GM12878 (cell line): Measurements from ENCODE around the gene SNRPF. TPM values are rescaled to one million over a fixed set of nuclear protein-coding genes. Genes with fewer than 3 reads are reported as not detected.
A peak's percentile ranks its signal among the peaks of the same experiment; 100 is the strongest.

Source experiments
- ATAC-seq: fragments of 200-7000 bp; cut with Tn5 transposase; 3 replicates; pipeline ENCODE4 v1.9.1; 2020; ENCODE audit warnings: mild to moderate bottlenecking, moderate library complexity
- BruUV-seq: library from RNA; stranded (reverse); fragments of 400-500 nt; replicated peaks from 2 replicates; lab custom pipeline; 2021; lab: Mats Ljungman, UMichigan
- CTCF ChIA-PET: fragments of 300-600 bp; sonication (Branson Sonifier 250); formaldehyde crosslinking; extraction: SDS; loops from one replicate; lab custom pipeline; 2021; ENCODE audit warnings: inconsistent platforms; lab: Yijun Ruan, JAX
- POLR2A ChIA-PET: fragments of 350-600 bp; formaldehyde crosslinking; extraction: SDS; loops from one replicate; lab custom pipeline; 2021; ENCODE audit warnings: inconsistent platforms; lab: Charles Lee
- RAD21 ChIA-PET: fragments of 300-600 bp; sonication (Branson Sonifier 250); formaldehyde crosslinking; loops from one replicate; lab custom pipeline; 2023; ENCODE audit warnings: antibody characterized with exemption; ENCODE audit not compliant: unreplicated experiment; lab: Charles Lee
- SMC1A ChIA-PET: fragments of 300-600 bp; sonication (Branson Sonifier 250); formaldehyde crosslinking; loops from one replicate; lab custom pipeline; 2023; ENCODE audit not compliant: unreplicated experiment, uncharacterized antibody; lab: Charles Lee
- DNase-seq: peaks from one replicate; pipeline ENCODE4 v3.0.0-alpha.2; 2011; ENCODE audit warnings: low read depth, low spot score
- FAIRE-seq: peaks from 3 replicates; lab custom pipeline; 2011; peaks lifted over from hg19 to GRCh38; lab: Jason Lieb, UNC
- H2AFZ ChIP-seq: 2 replicates; pipeline ENCODE4 v1.6.0; 2011; ENCODE audit warnings: low read depth, low read length, control low read depth; ENCODE audit not compliant: control insufficient read depth
- H3K27ac ChIP-seq: 2 replicates; pipeline ENCODE4 v1.5.1; 2011; ENCODE audit warnings: control low read depth; ENCODE audit not compliant: control insufficient read depth, insufficient read depth
- H3K27me3 ChIP-seq, 2 experiments: replicated peaks in 1 of 2; 2 replicates each; pipeline versions ENCODE4 v1.6.0 to v1.6.1; 2011; ENCODE audit warnings: low read length in 1 of 2; ENCODE audit not compliant: control insufficient read depth in 2 of 2, insufficient read depth in 2 of 2
- H3K36me3 ChIP-seq, 2 experiments: 2 replicates each; pipeline ENCODE4 v1.5.1; 2011; ENCODE audit warnings: low read length in 1 of 2; ENCODE audit not compliant: control insufficient read depth in 2 of 2, insufficient read depth in 2 of 2
- H3K4me1 ChIP-seq: 2 replicates; pipeline ENCODE4 v1.6.1; 2011; ENCODE audit warnings: mild to moderate bottlenecking, low read length, moderate library complexity, mixed read lengths; ENCODE audit not compliant: control insufficient read depth, insufficient read depth
- H3K4me2 ChIP-seq: 2 replicates; pipeline ENCODE4 v1.6.0; 2011; ENCODE audit warnings: control low read depth; ENCODE audit not compliant: control insufficient read depth, insufficient read depth
- H3K4me3 ChIP-seq: fragments of 200-600 bp; sonication (generic); 2 replicates; pipeline ENCODE4 v1.5.1; 2016
- H3K79me2 ChIP-seq: 2 replicates; pipeline ENCODE4 v1.6.0; 2011; ENCODE audit warnings: low read length; ENCODE audit not compliant: control insufficient read depth, insufficient read depth
- H3K9ac ChIP-seq: 2 replicates; pipeline ENCODE4 v1.8.0; 2011; ENCODE audit warnings: low read length, control low read depth, mixed read lengths; ENCODE audit not compliant: control insufficient read depth, insufficient read depth
- H3K9me3 ChIP-seq: replicated peaks from 3 replicates; pipeline ENCODE4 v1.5.1; 2011; ENCODE audit warnings: mild to moderate bottlenecking, low read length; ENCODE audit not compliant: control insufficient read depth, insufficient read depth
- H4K20me1 ChIP-seq: 2 replicates; pipeline ENCODE4 v1.6.0; 2011; ENCODE audit not compliant: control insufficient read depth, insufficient read depth
- ATF7 ChIP-seq: fragments of 450-650 bp; IDR thresholded peaks from 2 replicates; pipeline ENCODE4 v1.6.1; 2016; ENCODE audit warnings: low read depth, mild to moderate bottlenecking
- CBX3 ChIP-seq: fragments of 200-600 bp; sonication (generic); IDR thresholded peaks from 2 replicates; pipeline ENCODE4 v1.6.1; 2016; ENCODE audit warnings: low read depth, borderline replicate concordance
- E4F1 ChIP-seq: fragments of 450-650 bp; IDR thresholded peaks from 2 replicates; pipeline ENCODE4 v1.6.1; 2018; ENCODE audit warnings: borderline replicate concordance, mild to moderate bottlenecking; ENCODE audit not compliant: partially characterized antibody
- EGR1 ChIP-seq, 2 experiments: IDR thresholded peaks; 1 replicate in 1 of 2; 2 replicates in 1 of 2; pipeline ENCODE4 v1.6.1; 2011 to 2012; ENCODE audit warnings: low read depth in 2 of 2, low read length in 2 of 2, borderline replicate concordance in 1 of 2, mild to moderate bottlenecking in 1 of 2, moderate library complexity in 1 of 2
- IKZF2 ChIP-seq, 2 experiments: fragments of 450-650 bp; IDR thresholded peaks; 2 replicates each; pipeline ENCODE4 v1.6.1; 2017; ENCODE audit warnings: mild to moderate bottlenecking in 2 of 2, moderate library complexity in 2 of 2
- KLF5 ChIP-seq: fragments of 450-650 bp; IDR thresholded peaks from 2 replicates; pipeline ENCODE4 v1.6.1; 2014; ENCODE audit warnings: mild to moderate bottlenecking; ENCODE audit not compliant: partially characterized antibody
- NFXL1 ChIP-seq: fragments of 450-650 bp; IDR thresholded peaks from 2 replicates; pipeline ENCODE4 v1.6.1; 2017; ENCODE audit warnings: antibody characterized with exemption, mild to moderate bottlenecking, borderline replicate concordance
- RBBP5 ChIP-seq: fragments of 200-600 bp; sonication (generic); conservative IDR thresholded peaks from 2 replicates; pipeline ENCODE4 v1.6.1; 2016
- TBL1XR1 ChIP-seq: IDR thresholded peaks from 2 replicates; pipeline ENCODE4 v1.6.1; 2012; ENCODE audit warnings: low read depth, low read length, improper control_type of control experiment
- ZBED1 ChIP-seq: IDR thresholded peaks from 2 replicates; pipeline ENCODE4 v1.6.1; 2016; ENCODE audit warnings: borderline replicate concordance
- ZNF24 ChIP-seq: fragments of 450-650 bp; IDR thresholded peaks from 2 replicates; pipeline ENCODE4 v1.6.1; 2017; ENCODE audit warnings: antibody characterized with exemption, mild to moderate bottlenecking
- WGBS: methylation state at CpG from one replicate; pipeline ENCODE4 v1.1.6; 2016; ENCODE audit warnings: low lambda C conversion rate; ENCODE audit not compliant: insufficient replicate concordance, insufficient coverage; ENCODE audit errors: missing lambda C conversion rate; 5-methylcytosine and 5-hydroxymethylcytosine counted together
- in situ Hi-C: fragments of 300-500 bp; cut with MboI; formaldehyde crosslinking; loops from 9 replicates; pipeline ENCODE4 v1.14.3; 2018; ENCODE audit warnings: mixed read lengths
- intact Hi-C: fragments of 100-400 bp; cut with micrococcal nuclease; formaldehyde crosslinking; loops from one replicate; pipeline ENCODE4 v1.14.2; 2022; ENCODE audit not compliant: unreplicated experiment
- polyA plus RNA-seq, 11 experiments: library from polyadenylated mRNA; depleted of rRNA in 4 of 11; unstranded in 6 of 11; stranded (reverse) in 5 of 11; fragments of >200 nt; fragmentation: Nextera tagmentation in 4 of 11; fragmentation: Illumina TruSeq in 1 of 11; extraction: Ambion mirVana in 4 of 11; extraction: Trizol in 1 of 11; gene quantifications; 1 replicate in 1 of 11; 2 replicates in 10 of 11; pipeline versions ENCODE4 v1.2.1 to v1.2.3, GENCODE V29; 2011 to 2016; ENCODE audit warnings: inconsistent platforms in 2 of 11, missing spikeins in 2 of 11, low read depth in 1 of 11
- total RNA-seq, 4 experiments: library from RNA; depleted of rRNA in 3 of 4; stranded (reverse); fragments of >200 nt in 3 of 4; fragmentation: Illumina TruSeq in 1 of 4; extraction: Trizol in 1 of 4; gene quantifications; 2 replicates each; pipeline versions ENCODE4 v1.2.1 to v1.2.3, GENCODE V29; 2013 to 2021
- TF ChIP-seq, protein P1 (sequence below): IDR thresholded peaks from 2 replicates; pipeline ENCODE4 v1.6.1; 2012; ENCODE audit warnings: low read depth, low read length, improper control_type of control experiment
- TF ChIP-seq, protein P2 (sequence below): IDR thresholded peaks from 2 replicates; pipeline ENCODE4 v1.6.1; 2011; ENCODE audit warnings: low read depth, mild to moderate bottlenecking, low read length, moderate library complexity, borderline replicate concordance; ENCODE audit errors: extremely low read depth

The SNRPF gene
- total and polyA plus RNA-seq, 10 of the 15 experiments (the other 5 are each of a cell fraction or from before 2014, with no cell fraction given) = 36.5 to 204 (median 77.9) TPM

DNA sequence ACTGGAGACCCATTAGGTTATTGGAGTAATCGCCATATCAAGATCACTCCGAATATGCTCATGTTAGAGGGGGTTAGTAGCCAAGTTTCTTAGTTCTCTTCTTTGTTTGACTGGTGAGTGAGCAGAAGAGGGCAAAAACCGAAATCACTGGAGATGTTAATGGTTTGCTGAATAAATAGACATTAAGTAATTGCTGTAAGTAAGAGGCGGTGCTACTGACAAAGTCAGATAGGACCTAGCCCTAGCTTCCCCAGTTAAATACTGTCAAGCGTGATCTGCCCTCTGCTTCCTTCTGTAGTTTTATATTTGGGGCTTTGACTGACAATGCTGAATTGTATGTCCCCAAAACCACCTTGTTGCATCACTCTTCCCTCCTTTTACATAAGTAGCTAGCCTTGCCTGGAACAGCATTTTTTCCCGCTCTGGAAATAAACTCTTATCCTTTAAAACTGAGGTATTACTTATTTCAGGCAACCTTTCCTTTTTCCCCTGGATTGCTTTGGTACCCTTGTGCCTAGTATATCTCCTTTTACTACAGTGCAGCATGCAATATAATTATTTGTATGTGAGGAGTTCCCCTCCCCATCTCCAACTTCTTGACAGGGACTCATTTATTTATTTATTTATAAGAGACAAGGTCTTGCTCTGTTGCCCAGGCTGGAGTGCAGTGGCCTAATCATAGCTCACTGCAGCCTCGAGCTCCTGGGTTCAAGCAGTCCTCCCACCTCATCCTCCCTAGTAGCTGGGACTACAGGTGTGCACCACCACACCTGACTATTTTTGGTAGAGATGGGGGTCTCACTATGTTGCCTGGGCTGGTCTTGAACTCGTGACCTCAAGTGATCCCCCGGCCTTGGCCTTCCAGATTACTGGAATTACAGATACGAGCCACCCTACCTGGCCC, 1.4 kb downstream of the SNRPF start:
- intact Hi-C loops = no loop called here
- peaks cover 6% of the 10 kb centered on the region; the same call in 2 of the 3 replicates for H3K9me3 ChIP-seq
- CTCF ChIA-PET = interaction anchor here (1.0 to 1.3 kb wide), 3 partner anchors 36 to 138 kb away, joined by 3 to 4 read pairs (median 3); partner anchors contain the start of gene CCDC38
- no peaks in the 10 kb centered on the region for H3K4me1 ChIP-seq
- peak overlapping the region; percentile 81; the same call in 1 of the 2 replicates for H3K9ac ChIP-seq
- DNase-seq (no peak), FAIRE-seq (no peak), ATAC-seq (peak; percentile 9)
- no peak for TF ChIP-seq NFXL1
- no peak for TF ChIP-seq ATF7
- no peak for TF ChIP-seq KLF5
- no peak for TF ChIP-seq EGR1 (IDR thresholded peaks at IDR 0.05; ENCODE audit: borderline replicate concordance in 1 of 2, low read depth in 2 of 2, low read length in 2 of 2)
- TF ChIP-seq IKZF2 (IDR thresholded peaks at IDR 0.05) = no peak
- TF ChIP-seq, protein P1, sequence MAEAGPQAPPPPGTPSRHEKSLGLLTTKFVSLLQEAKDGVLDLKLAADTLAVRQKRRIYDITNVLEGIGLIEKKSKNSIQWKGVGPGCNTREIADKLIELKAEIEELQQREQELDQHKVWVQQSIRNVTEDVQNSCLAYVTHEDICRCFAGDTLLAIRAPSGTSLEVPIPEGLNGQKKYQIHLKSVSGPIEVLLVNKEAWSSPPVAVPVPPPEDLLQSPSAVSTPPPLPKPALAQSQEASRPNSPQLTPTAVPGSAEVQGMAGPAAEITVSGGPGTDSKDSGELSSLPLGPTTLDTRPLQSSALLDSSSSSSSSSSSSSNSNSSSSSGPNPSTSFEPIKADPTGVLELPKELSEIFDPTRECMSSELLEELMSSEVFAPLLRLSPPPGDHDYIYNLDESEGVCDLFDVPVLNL = no peak
- no peak for TF ChIP-seq ZBED1
- no peak for TF ChIP-seq E4F1
- no peak for TF ChIP-seq TBL1XR1
- no peak for TF ChIP-seq CBX3
- no peak for TF ChIP-seq ZNF24
- TF ChIP-seq, protein P2, sequence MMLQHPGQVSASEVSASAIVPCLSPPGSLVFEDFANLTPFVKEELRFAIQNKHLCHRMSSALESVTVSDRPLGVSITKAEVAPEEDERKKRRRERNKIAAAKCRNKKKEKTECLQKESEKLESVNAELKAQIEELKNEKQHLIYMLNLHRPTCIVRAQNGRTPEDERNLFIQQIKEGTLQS = no peak
- no peak for TF ChIP-seq RBBP5
- H4K20me1 ChIP-seq = no peaks in the 10 kb centered on the region
- in situ Hi-C loops = no loop called here
- no peaks in the 10 kb centered on the region; a peak in 2 of 4 replicates for H3K27me3 ChIP-seq
- SMC1A ChIA-PET = interaction anchor here (0.6 kb wide), 2 partner anchors 299 to 379 kb away, joined by 3 read pairs; no protein-coding TSS in a partner anchor
- BruUV-seq = no TSS peak
- peaks cover 0 to 23% of the 10 kb centered on the region in 2 experiments; a peak in 2 of 4 replicates for H3K36me3 ChIP-seq
- H3K4me2 ChIP-seq = peak overlapping the region; percentile 80
- H2AFZ ChIP-seq = no peak overlapping the region
- peak overlapping the region; percentile 86 for H3K4me3 ChIP-seq
- RAD21 ChIA-PET = interaction anchor here (0.7 to 2.0 kb wide), 2 partner anchors 59 to 1246 kb away, joined by 3 to 6 read pairs; no protein-coding TSS in a partner anchor
- H3K79me2 ChIP-seq = peaks cover 50% of the 10 kb centered on the region
- 63% methylated on average over 10 of the region's 10 CpGs for WGBS
- POLR2A ChIA-PET = interaction anchor here (0.7 to 1.0 kb wide), 2 partner anchors 17 to 557 kb away, joined by 3 to 4 read pairs; no protein-coding TSS in a partner anchor
- peak overlapping the region; percentile 1; the same call in 1 of the 2 replicates for H3K27ac ChIP-seq
